K562 (cell line): ENCODE data around the gene ANKRD33. TPM values are rescaled to one million over a fixed set of nuclear protein-coding genes. Genes with fewer than 3 reads are reported as not detected.

Source experiments
- CBFA2T2 ChIP-seq: fragments of 450-650 bp; conservative IDR thresholded peaks from 2 replicates; pipeline ENCODE4 v1.6.1; 2017; ENCODE audit warnings: mild to moderate bottlenecking
- CBX3 ChIP-seq, 2 experiments: IDR thresholded peaks; 1 replicate in 1 of 2; 2 replicates in 1 of 2; pipeline ENCODE4 v1.6.1; 2012; ENCODE audit warnings: inconsistent platforms in 2 of 2, low read length in 2 of 2, borderline replicate concordance in 1 of 2, control low read depth in 1 of 2
- CHAMP1 ChIP-seq: fragments of 450-650 bp; IDR thresholded peaks from 2 replicates; pipeline ENCODE4 v1.6.1; 2016; ENCODE audit warnings: mild to moderate bottlenecking
- DDX20 ChIP-seq: fragments of 450-650 bp; IDR thresholded peaks from 2 replicates; pipeline ENCODE4 v1.6.1; 2016; ENCODE audit warnings: missing genetic modification characterization, low read depth, mild to moderate bottlenecking, missing compliant biosample characterization, moderate library complexity
- DIDO1 ChIP-seq: fragments of 450-650 bp; IDR thresholded peaks from 2 replicates; pipeline ENCODE4 v1.6.1; 2016; ENCODE audit warnings: low read depth, missing biosample characterization, missing genetic modification characterization
- HDAC8 ChIP-seq: fragments of 450-650 bp; IDR thresholded peaks from 2 replicates; pipeline ENCODE4 v1.6.1; 2016; ENCODE audit warnings: mild to moderate bottlenecking, missing genetic modification characterization, moderate library complexity, missing compliant biosample characterization
- KDM5B ChIP-seq: fragments of 200-600 bp; sonication (generic); IDR thresholded peaks from 2 replicates; pipeline ENCODE4 v1.6.1; 2012; ENCODE audit warnings: low read depth, mild to moderate bottlenecking, moderate library complexity, low read length, control low read depth, inconsistent platforms; ENCODE audit not compliant: insufficient replicate concordance
- NR0B1 ChIP-seq: fragments of 450-650 bp; IDR thresholded peaks from one replicate; pipeline ENCODE4 v1.6.1; 2018; ENCODE audit warnings: mild to moderate bottlenecking, moderate library complexity; ENCODE audit not compliant: partially characterized antibody
- NUFIP1 ChIP-seq: fragments of 450-650 bp; IDR thresholded peaks from 2 replicates; pipeline ENCODE4 v1.6.1; 2018; ENCODE audit not compliant: partially characterized antibody
- POLR2G ChIP-seq: fragments of 200-400 bp; formaldehyde crosslinking; IDR thresholded peaks from 2 replicates; pipeline ENCODE4 v1.6.1; 2017; ENCODE audit warnings: low read depth, mild to moderate bottlenecking, antibody characterized with exemption, low read length, moderate library complexity
- RAD21 ChIP-seq, 2 experiments: fragments of 250-450 bp in 1 of 2; fragments of 450-650 bp in 1 of 2; sonication (Bioruptor Pico) in 1 of 2; formaldehyde crosslinking in 1 of 2; IDR thresholded peaks in 1 of 2; conservative IDR thresholded peaks in 1 of 2; 2 replicates each; pipeline versions ENCODE4 v1.4.0 to v1.8.0; 2020 to 2022; ENCODE audit warnings: mild to moderate bottlenecking in 2 of 2, moderate library complexity in 1 of 2
- SMAD1 ChIP-seq: fragments of 150-350 bp; IDR thresholded peaks from 2 replicates; pipeline ENCODE4 v1.6.1; 2014; ENCODE audit warnings: low read length, low read depth; ENCODE audit not compliant: partially characterized antibody
- SMAD4 ChIP-seq: fragments of 250-450 bp; sonication (Bioruptor Pico); conservative IDR thresholded peaks from 2 replicates; pipeline ENCODE4 v1.8.0; 2021; ENCODE audit warnings: inconsistent platforms, mild to moderate bottlenecking, moderate library complexity
- SOX6 ChIP-seq: fragments of 450-650 bp; IDR thresholded peaks from 2 replicates; pipeline ENCODE4 v1.6.1; 2014; ENCODE audit warnings: mild to moderate bottlenecking
- TBP ChIP-seq: optimal IDR thresholded peaks from 2 replicates; pipeline ENCODE3; 2011; ENCODE audit warnings: low read depth, low read length, improper control_type of control experiment
- ZMIZ1 ChIP-seq, 2 experiments: fragments of 150-350 bp in 1 of 2; IDR thresholded peaks; 2 replicates each; pipeline ENCODE4 v1.6.1; 2012 to 2016; ENCODE audit warnings: low read depth in 2 of 2, low read length in 2 of 2, mild to moderate bottlenecking in 1 of 2, moderate library complexity in 1 of 2
- ZNF23 ChIP-seq: fragments of 250-450 bp; sonication (Bioruptor Pico); IDR thresholded peaks from 2 replicates; pipeline ENCODE4 v1.4.0; 2020; ENCODE audit warnings: mild to moderate bottlenecking
- polyA plus RNA-seq, 8 experiments: library from polyadenylated mRNA; depleted of rRNA in 4 of 8; stranded (reverse) in 5 of 8; unstranded in 3 of 8; fragments of >200 nt; fragmentation: Nextera tagmentation in 2 of 8; fragmentation: Illumina TruSeq in 1 of 8; extraction: Ambion mirVana in 2 of 8; extraction: Trizol in 1 of 8; gene quantifications; 2 replicates each; pipeline versions ENCODE4 v1.2.1 to v1.2.3, GENCODE V29; 2011 to 2014; ENCODE audit warnings: inconsistent platforms in 1 of 8, missing spikeins in 1 of 8
- total RNA-seq, 7 experiments: library from RNA; depleted of rRNA in 6 of 7; stranded (reverse); fragments of >200 nt in 6 of 7; fragmentation: Illumina TruSeq in 2 of 7; extraction: Trizol in 2 of 7; gene quantifications; 2 replicates each; pipeline versions ENCODE4 v1.2.1 to v1.2.3, GENCODE V29; 2011 to 2021; ENCODE audit warnings: low replicate concordance in 1 of 7

The ANKRD33 gene
- total and polyA plus RNA-seq, 9 of the 15 experiments (the other 6 are each of a cell fraction or from before 2014, with no cell fraction given) = 0.04 to 0.11 (median 0.07) TPM; not detected in 4

GRCh38 chr12:51905471-51906429 lies 17.8 kb downstream of the ANKRD33 start (continued):
- 0 out of 4 replicates have a peak, but pooled peaks of 1 of the 2 experiments have one; percentile 16 for TF ChIP-seq ZMIZ1 (IDR thresholded peaks at IDR 0.05; ENCODE audit: low read depth in 2 of 2, low read length in 2 of 2)
- TF ChIP-seq SMAD1 = peak; percentile 65
- TF ChIP-seq NUFIP1 = no peak
- TF ChIP-seq NR0B1 = no peak
- TF ChIP-seq DDX20 (tag) = no peak
- no peak for TF ChIP-seq CHAMP1
- TF ChIP-seq SMAD4 (CRISPR knock-in tag) = peak; percentile 72
- peak; percentile 66 for TF ChIP-seq KDM5B
- TF ChIP-seq DIDO1 (tag) = no peak
- TF ChIP-seq CBFA2T2 = peak; percentile 78
- TF ChIP-seq SOX6 = peak; percentile 75
- peak; percentile 38; the same call in 1 of the 2 replicates for TF ChIP-seq POLR2G
- TF ChIP-seq ZNF23 (CRISPR knock-in tag) = no peak
- no peak for TF ChIP-seq HDAC8 (tag)
- 0 out of 3 replicates have a peak, but pooled peaks of 1 of the 2 experiments have one; percentile 25 for TF ChIP-seq CBX3 (IDR thresholded peaks at IDR 0.05; ENCODE audit: borderline replicate concordance in 1 of 2, low read length in 2 of 2)
- TF ChIP-seq TBP = peak; percentile 79
- TF ChIP-seq RAD21 (CRISPR knock-in tag; conservative IDR thresholded peaks at IDR 0.05 in 1 of 2, IDR thresholded peaks at IDR 0.05 in 1 of 2) = peak in 1 of 2 experiments; percentile 2; a peak in 1 of 4 replicates
